GM19193 (cell line): Measurements from ENCODE around the gene OLFML2B.

ENCODE experiments used
- POLR2A ChIP-seq: IDR thresholded peaks from 4 replicates; pipeline ENCODE4 v1.6.1; 2011; ENCODE audit not compliant: insufficient read depth, insufficient read length; ENCODE audit errors: extremely low read depth

The OLFML2B gene

GRCh38 chr1:161997152-161997551 is 26.5 kb downstream of the OLFML2B start:
- no peak for TF ChIP-seq POLR2A

GRCh38 chr1:161994175-161994668 is 29.4 kb downstream of the OLFML2B start:
- no peak for TF ChIP-seq POLR2A

GRCh38 chr1:161993576-161993975 is 30.1 kb downstream of the OLFML2B start:
- TF ChIP-seq POLR2A: no peak

GRCh38 chr1:161989786-161990185 is 33.9 kb downstream of the OLFML2B start:
- no peak for TF ChIP-seq POLR2A

GRCh38 chr1:161989108-161989507 is 34.6 kb downstream of the OLFML2B start:
- TF ChIP-seq POLR2A: no peak

- no peak for TF ChIP-seq POLR2A
Observed at GRCh38 chr1:161988413-161988812, 35.3 kb downstream of the OLFML2B start.

- no peak for TF ChIP-seq POLR2A
Observed at GRCh38 chr1:161987872-161988271, 35.8 kb downstream of the OLFML2B start.

- TF ChIP-seq POLR2A: no peak
Observed at GRCh38 chr1:161987303-161987702, 36.4 kb downstream of the OLFML2B start.

GRCh38 chr1:161986328-161986727 is 37.3 kb downstream of the OLFML2B start:
- TF ChIP-seq POLR2A: no peak

GRCh38 chr1:161985301-161985822 is 38.3 kb downstream of the OLFML2B start:
- TF ChIP-seq POLR2A: no peak

GRCh38 chr1:161983725-161984124 is 39.9 kb downstream of the OLFML2B start:
- TF ChIP-seq POLR2A: no peak

GRCh38 chr1:161982917-161983316 is 40.8 kb downstream of the OLFML2B start:
- no peak for TF ChIP-seq POLR2A

GRCh38 chr1:161982507-161982895 is 41.2 kb downstream of the OLFML2B start:
- no peak for TF ChIP-seq POLR2A

- no peak for TF ChIP-seq POLR2A
Observed at GRCh38 chr1:161981735-161982506, 41.7 kb downstream of the OLFML2B start.

GRCh38 chr1:161981126-161981525 is 42.5 kb downstream of the OLFML2B start:
- TF ChIP-seq POLR2A: no peak
